Limb (tissue), 2 donors: ENCODE measurements around the gene CKAP4.

ENCODE experiments used
- DNase-seq, 2 donors: peaks; one replicate each; pipeline ENCODE4 v3.0.0-alpha.2; 2016; ENCODE audit errors: extremely low spot score in 2 of 2

The CKAP4 gene

GRCh38 chr12:106243620-106244019 lies 4.2 kb downstream of the CKAP4 start:
- no peak for DNase-seq

- no peak for DNase-seq
These were observed 7.0 kb downstream of the CKAP4 start for GRCh38 chr12:106240821-106241220.

- DNase-seq: no peak
These were observed 7.9 kb downstream of the CKAP4 start for GRCh38 chr12:106239951-106240335.

- no peak for DNase-seq
These were observed 8.4 kb downstream of the CKAP4 start for GRCh38 chr12:106239241-106239950.

- no peak for DNase-seq
These were observed 9.7 kb downstream of the CKAP4 start for GRCh38 chr12:106238146-106238545.

- DNase-seq: no peak
These were observed 12.1 kb downstream of the CKAP4 start for GRCh38 chr12:106235770-106236169.

- DNase-seq: no peak
These were observed 13.4 kb downstream of the CKAP4 start for GRCh38 chr12:106234449-106234848.

- no peak for DNase-seq
These were observed 14.8 kb downstream of the CKAP4 start for GRCh38 chr12:106233011-106233410.

GRCh38 chr12:106229036-106229591 lies 18.7 kb downstream of the CKAP4 start:
- DNase-seq: no peak

- DNase-seq: no peak
These were observed 19.5 kb downstream of the CKAP4 start for GRCh38 chr12:106228320-106228710.

- DNase-seq: no peak
These were observed 20.0 kb downstream of the CKAP4 start for GRCh38 chr12:106227641-106228319.

- DNase-seq: peak in 1 of 2 donors; percentile 64
These were observed 20.8 kb downstream of the CKAP4 start for GRCh38 chr12:106226884-106227640.

- DNase-seq: no peak
These were observed 23.5 kb downstream of the CKAP4 start for GRCh38 chr12:106224355-106224706.

- peak; percentile 56 to 81 for DNase-seq
These were observed 24.1 kb downstream of the CKAP4 start for GRCh38 chr12:106223485-106224354.

- DNase-seq: no peak
These were observed 27.3 kb downstream of the CKAP4 start for GRCh38 chr12:106220536-106220935.

- no peak for DNase-seq
These were observed 28.8 kb downstream of the CKAP4 start for GRCh38 chr12:106219043-106219442.

GRCh38 chr12:106217706-106218105 lies 30.1 kb downstream of the CKAP4 start:
- no peak for DNase-seq

- no peak for DNase-seq
These were observed 33.2 kb downstream of the CKAP4 start for GRCh38 chr12:106214571-106214970.

GRCh38 chr12:106213662-106214061 lies 34.2 kb downstream of the CKAP4 start:
- DNase-seq: no peak

GRCh38 chr12:106211973-106212372 lies 35.8 kb downstream of the CKAP4 start:
- no peak for DNase-seq
